ENCODE data around the gene CTNND2.
"Not testable (repeated sequence)": the region's sequence is repeated elsewhere in the genome, so short reads cannot be mapped to it uniquely, and the experiment has no call there.

CTNND2 gene

GRCh38 chr5:11110128-11110527 is 794.1 kb downstream of the CTNND2 start:
- H3K4me1 Mint-ChIP-seq (ENCODE audit: low read depth), result no peaks in the 10 kb centered on the region
- no peaks in the 10 kb centered on the region for H3K36me3 Mint-ChIP-seq (ENCODE audit: low read depth)
- no peaks in the 10 kb centered on the region for H3K9me3 Mint-ChIP-seq
- no peak overlapping the region for H3K4me3 Mint-ChIP-seq
- no peaks in the 10 kb centered on the region for H3K27me3 Mint-ChIP-seq
- no peak overlapping the region for H3K27ac Mint-ChIP-seq
- DNase-seq, result no peak

GRCh38 chr5:11105696-11106095 is 798.5 kb downstream of the CTNND2 start:
- Mint-ChIP-seq H3K27me3 (no peaks in the 10 kb centered on the region), H3K4me1 (ENCODE audit: low read depth) (no peaks in the 10 kb centered on the region), H3K27ac (no peak overlapping the region), H3K36me3 (ENCODE audit: low read depth) (no peaks in the 10 kb centered on the region), H3K9me3 (no peaks in the 10 kb centered on the region), H3K4me3 (no peak overlapping the region)
- DNase-seq, result no peak

GRCh38 chr5:11104651-11105112 is 799.6 kb downstream of the CTNND2 start:
- Mint-ChIP-seq H3K4me3 (no peak overlapping the region), H3K4me1 (ENCODE audit: low read depth) (no peaks in the 10 kb centered on the region), H3K9me3 (no peaks in the 10 kb centered on the region), H3K36me3 (ENCODE audit: low read depth) (no peaks in the 10 kb centered on the region), H3K27me3 (no peaks in the 10 kb centered on the region), H3K27ac (no peak overlapping the region)
- no peak for DNase-seq

- H3K4me1 Mint-ChIP-seq (ENCODE audit: low read depth), result no peaks in the 10 kb centered on the region
- H3K27ac Mint-ChIP-seq, result no peak overlapping the region
- H3K4me3 Mint-ChIP-seq, result no peak overlapping the region
- H3K9me3 Mint-ChIP-seq, result no peaks in the 10 kb centered on the region
- H3K27me3 Mint-ChIP-seq, result no peaks in the 10 kb centered on the region
- no peak for DNase-seq
- no peaks in the 10 kb centered on the region for H3K36me3 Mint-ChIP-seq (ENCODE audit: low read depth)
Measured at GRCh38 chr5:11104210-11104609, 800.0 kb downstream of the CTNND2 start.

- Mint-ChIP-seq H3K27ac (no peak overlapping the region), H3K27me3 (no peaks in the 10 kb centered on the region), H3K4me1 (ENCODE audit: low read depth) (no peaks in the 10 kb centered on the region), H3K9me3 (no peaks in the 10 kb centered on the region), H3K4me3 (no peak overlapping the region), H3K36me3 (ENCODE audit: low read depth) (no peaks in the 10 kb centered on the region)
- no peak for DNase-seq
Measured at GRCh38 chr5:11084111-11084510, 820.1 kb downstream of the CTNND2 start.

GRCh38 chr5:11082404-11082945 is 821.8 kb downstream of the CTNND2 start:
- Mint-ChIP-seq H3K27ac (no peak overlapping the region), H3K4me1 (ENCODE audit: low read depth) (no peaks in the 10 kb centered on the region), H3K9me3 (no peaks in the 10 kb centered on the region), H3K36me3 (ENCODE audit: low read depth) (no peaks in the 10 kb centered on the region), H3K27me3 (peaks cover 4% of the 10 kb centered on the region), H3K4me3 (no peak overlapping the region)
- no peak for DNase-seq

GRCh38 chr5:11076945-11077613 is 827.2 kb downstream of the CTNND2 start:
- H3K27ac Mint-ChIP-seq, result no peak overlapping the region
- H3K27me3 Mint-ChIP-seq, result peaks cover 8% of the 10 kb centered on the region
- H3K36me3 Mint-ChIP-seq (ENCODE audit: low read depth), result no peaks in the 10 kb centered on the region
- H3K4me3 Mint-ChIP-seq, result no peak overlapping the region
- DNase-seq, result no peak
- H3K9me3 Mint-ChIP-seq, result no peaks in the 10 kb centered on the region
- H3K4me1 Mint-ChIP-seq (ENCODE audit: low read depth), result no peaks in the 10 kb centered on the region

GRCh38 chr5:11075035-11075805 is 829.0 kb downstream of the CTNND2 start:
- H3K4me1 Mint-ChIP-seq (ENCODE audit: low read depth), result no peaks in the 10 kb centered on the region
- H3K9me3 Mint-ChIP-seq, result no peaks in the 10 kb centered on the region
- DNase-seq, result no peak
- H3K27me3 Mint-ChIP-seq, result peaks cover 8% of the 10 kb centered on the region
- H3K36me3 Mint-ChIP-seq (ENCODE audit: low read depth), result no peaks in the 10 kb centered on the region
- no peak overlapping the region for H3K4me3 Mint-ChIP-seq
- no peak overlapping the region for H3K27ac Mint-ChIP-seq

- H3K9me3 Mint-ChIP-seq, result peaks cover 8% of the 10 kb centered on the region
- H3K4me3 Mint-ChIP-seq, result no peak overlapping the region
- H3K27ac Mint-ChIP-seq, result no peak overlapping the region
- H3K36me3 Mint-ChIP-seq (ENCODE audit: low read depth), result no peaks in the 10 kb centered on the region
- H3K27me3 Mint-ChIP-seq, result peaks cover 4% of the 10 kb centered on the region
- H3K4me1 Mint-ChIP-seq (ENCODE audit: low read depth), result no peaks in the 10 kb centered on the region
- no peak for DNase-seq
Measured at GRCh38 chr5:11072568-11072967, 831.7 kb downstream of the CTNND2 start.

GRCh38 chr5:11072076-11072475 is 832.2 kb downstream of the CTNND2 start:
- DNase-seq, result no peak
- Mint-ChIP-seq H3K9me3 (peaks cover 8% of the 10 kb centered on the region), H3K4me1 (ENCODE audit: low read depth) (no peaks in the 10 kb centered on the region), H3K27me3 (peaks cover 3% of the 10 kb centered on the region), H3K27ac (no peak overlapping the region), H3K4me3 (no peak overlapping the region), H3K36me3 (ENCODE audit: low read depth) (no peaks in the 10 kb centered on the region)

- no peaks in the 10 kb centered on the region for H3K36me3 Mint-ChIP-seq (ENCODE audit: low read depth)
- no peak for DNase-seq
- H3K9me3 Mint-ChIP-seq, result peaks cover 8% of the 10 kb centered on the region
- peaks cover 5% of the 10 kb centered on the region for H3K27me3 Mint-ChIP-seq
- no peak overlapping the region for H3K27ac Mint-ChIP-seq
- no peaks in the 10 kb centered on the region for H3K4me1 Mint-ChIP-seq (ENCODE audit: low read depth)
- H3K4me3 Mint-ChIP-seq, result no peak overlapping the region
Measured at GRCh38 chr5:11069041-11069440, 835.2 kb downstream of the CTNND2 start.

- H3K36me3 Mint-ChIP-seq (ENCODE audit: low read depth); DNase-seq; H3K4me3 Mint-ChIP-seq; H3K27ac Mint-ChIP-seq; H3K4me1 Mint-ChIP-seq (ENCODE audit: low read depth); H3K9me3 Mint-ChIP-seq: not testable (repeated sequence)
- H3K27me3 Mint-ChIP-seq, result peaks cover 13% of the 10 kb centered on the region
Measured at GRCh38 chr5:11065723-11066122, 838.5 kb downstream of the CTNND2 start.

GRCh38 chr5:11064763-11065450 is 839.3 kb downstream of the CTNND2 start:
- no peak for DNase-seq
- Mint-ChIP-seq H3K27me3 (peaks cover 13% of the 10 kb centered on the region), H3K36me3 (ENCODE audit: low read depth) (no peaks in the 10 kb centered on the region), H3K9me3 (peaks cover 8% of the 10 kb centered on the region), H3K4me1 (ENCODE audit: low read depth) (no peaks in the 10 kb centered on the region), H3K4me3 (no peak overlapping the region), H3K27ac (no peak overlapping the region)

GRCh38 chr5:11062397-11062796 is 841.8 kb downstream of the CTNND2 start:
- Mint-ChIP-seq H3K36me3 (ENCODE audit: low read depth) (no peaks in the 10 kb centered on the region), H3K9me3 (no peaks in the 10 kb centered on the region), H3K4me1 (ENCODE audit: low read depth) (no peaks in the 10 kb centered on the region), H3K4me3 (no peak overlapping the region), H3K27me3 (peaks cover 17% of the 10 kb centered on the region), H3K27ac (no peak overlapping the region)
- no peak for DNase-seq

GRCh38 chr5:11056560-11056959 is 847.7 kb downstream of the CTNND2 start:
- no peak for DNase-seq
- H3K4me3 Mint-ChIP-seq, result no peak overlapping the region
- H3K27ac Mint-ChIP-seq, result no peak overlapping the region
- no peaks in the 10 kb centered on the region for H3K4me1 Mint-ChIP-seq (ENCODE audit: low read depth)
- no peaks in the 10 kb centered on the region for H3K36me3 Mint-ChIP-seq (ENCODE audit: low read depth)
- no peaks in the 10 kb centered on the region for H3K9me3 Mint-ChIP-seq
- H3K27me3 Mint-ChIP-seq, result peaks cover 17% of the 10 kb centered on the region
